GM10847 (cell line): ENCODE results near the gene USH1C.

ENCODE experiments used
- POLR2A ChIP-seq: IDR thresholded peaks from 2 replicates; pipeline ENCODE4 v1.6.1; 2011; ENCODE audit not compliant: insufficient read length; ENCODE audit errors: extremely low read depth

Gene USH1C

GRCh38 chr11:17574141-17575091 is 30.2 kb upstream of the USH1C start:
- no peak for TF ChIP-seq POLR2A

DNA sequence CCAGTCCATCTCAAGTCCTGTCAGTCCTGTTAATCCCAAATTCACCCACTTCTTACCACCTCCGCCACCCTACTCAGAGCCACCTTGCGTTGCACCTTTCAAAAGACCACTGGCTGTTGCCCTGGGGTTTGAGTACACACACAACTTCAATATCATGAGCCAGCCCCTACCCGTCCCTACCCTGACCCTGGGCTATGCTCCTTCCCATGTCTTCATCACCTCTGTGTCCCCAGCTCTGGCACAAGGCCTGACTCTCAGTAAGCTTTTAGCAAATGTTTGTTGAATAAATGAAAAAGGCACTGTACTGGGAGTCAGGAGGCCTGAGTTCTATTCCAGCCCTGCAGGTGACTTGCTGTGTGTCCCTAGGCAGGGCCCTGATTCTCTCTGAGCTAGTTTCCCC is 29.3 kb upstream of the USH1C start:
- no peak for TF ChIP-seq POLR2A

- TF ChIP-seq POLR2A: no peak
Observed at GRCh38 chr11:17572791-17573460, 28.7 kb upstream of the USH1C start.

- TF ChIP-seq POLR2A: no peak
Observed at GRCh38 chr11:17572359-17572690, 28.1 kb upstream of the USH1C start.

GRCh38 chr11:17571431-17572358 is 27.5 kb upstream of the USH1C start:
- no peak for TF ChIP-seq POLR2A

DNA sequence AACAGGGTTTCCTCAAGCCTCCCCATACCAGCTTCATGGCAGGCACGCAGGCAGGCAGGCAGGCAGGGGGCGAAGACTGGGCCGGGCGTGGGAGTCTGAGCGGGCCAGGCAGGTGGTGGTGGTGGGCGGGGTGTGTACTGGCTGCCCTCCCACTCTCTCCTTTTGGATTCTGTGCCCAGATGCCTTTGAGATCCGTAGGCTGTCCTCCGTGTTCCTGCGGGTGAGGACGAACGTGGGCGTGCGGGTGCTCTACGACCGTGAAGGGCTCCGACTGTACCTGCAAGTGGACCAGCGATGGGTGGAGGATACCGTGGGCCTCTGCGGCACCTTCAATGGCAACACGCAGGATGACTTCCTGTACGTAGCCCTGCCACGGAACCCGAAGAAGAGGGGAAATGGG is 25.8 kb upstream of the USH1C start:
- no peak for TF ChIP-seq POLR2A

DNA sequence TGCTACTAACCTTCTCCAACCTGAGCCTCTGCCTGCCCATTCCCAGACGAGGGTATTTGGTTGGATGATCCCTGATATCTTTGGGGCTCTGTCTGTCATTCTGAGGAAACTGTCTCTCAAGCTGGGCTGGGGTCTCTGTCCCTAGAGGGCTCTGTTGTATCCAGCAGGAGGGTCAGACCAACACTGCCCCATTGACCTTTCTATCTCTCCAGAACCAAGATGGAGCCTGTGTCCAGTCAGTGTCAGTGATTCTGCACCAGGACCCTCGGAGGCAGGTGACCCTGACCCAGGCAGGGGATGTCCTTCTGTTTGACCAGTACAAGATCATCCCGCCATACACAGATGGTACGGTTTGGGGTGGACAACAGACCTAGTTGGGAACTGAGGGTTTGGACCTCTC is 24.7 kb upstream of the USH1C start:
- no peak for TF ChIP-seq POLR2A

- no peak for TF ChIP-seq POLR2A
Observed at GRCh38 chr11:17564687-17565042, 20.4 kb upstream of the USH1C start.

GRCh38 chr11:17563961-17564686 is 19.9 kb upstream of the USH1C start:
- no peak for TF ChIP-seq POLR2A

DNA sequence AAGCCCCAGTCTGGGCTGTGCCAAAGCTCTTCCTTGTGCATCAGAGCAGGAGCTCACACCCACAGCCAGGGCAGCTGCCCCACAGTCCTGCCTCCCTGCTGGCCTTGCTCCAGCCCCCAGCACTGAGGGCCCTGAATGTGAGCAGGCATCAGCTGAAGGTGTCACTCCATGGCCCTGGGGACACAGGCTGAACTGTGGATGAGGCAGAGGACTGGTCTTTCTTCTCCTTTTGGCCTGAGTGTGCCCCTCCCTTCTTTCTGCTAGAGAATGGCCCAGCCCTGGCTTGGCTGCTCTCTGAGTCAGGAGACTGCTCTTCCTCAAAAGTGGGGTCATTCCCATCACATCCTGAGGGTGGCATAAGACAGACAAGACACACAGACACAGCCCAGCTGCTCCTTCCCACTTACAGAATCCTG is 19.0 kb upstream of the USH1C start:
- no peak for TF ChIP-seq POLR2A

DNA sequence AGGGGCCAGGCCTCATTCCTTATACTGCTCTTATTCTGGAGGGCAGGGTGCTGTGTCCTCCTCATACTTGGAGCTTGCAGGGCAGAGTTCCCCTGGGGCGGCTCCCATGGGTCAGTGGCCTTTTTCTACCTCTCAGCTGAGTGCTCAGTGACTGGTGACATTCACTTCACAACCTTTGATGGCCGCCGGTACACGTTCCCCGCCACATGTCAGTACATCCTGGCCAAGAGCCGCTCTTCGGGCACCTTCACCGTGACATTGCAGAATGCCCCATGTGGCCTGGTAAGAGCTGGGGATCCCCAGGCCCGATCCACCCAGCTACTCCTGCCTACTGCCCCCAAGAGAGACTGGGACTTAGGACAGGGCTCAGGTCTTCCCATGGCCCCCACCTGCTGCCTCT is 17.3 kb upstream of the USH1C start:
- TF ChIP-seq POLR2A: no peak

DNA sequence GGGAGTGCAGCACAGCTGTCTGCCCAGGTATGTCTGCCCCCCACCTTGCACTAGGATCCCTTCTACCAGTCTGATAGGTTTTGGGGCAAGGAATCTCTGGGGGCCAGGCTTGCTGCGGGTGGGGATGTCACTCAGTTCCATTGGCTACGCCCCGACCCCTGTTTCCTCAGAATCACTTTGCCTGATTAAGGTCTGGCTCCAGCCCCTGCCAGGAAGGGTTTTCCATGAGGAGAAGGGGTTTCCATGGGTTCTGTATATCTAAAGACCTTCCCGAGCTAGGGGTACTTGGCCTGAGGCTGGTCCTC is 16.8 kb upstream of the USH1C start:
- no peak for TF ChIP-seq POLR2A

GRCh38 chr11:17560281-17561110 is 16.3 kb upstream of the USH1C start:
- TF ChIP-seq POLR2A: no peak
